ENCODE measurements around the gene KDM4B. TPM values are rescaled to one million over a fixed set of nuclear protein-coding genes. Genes with fewer than 3 reads are reported as not detected.

KDM4B gene
- total and polyA plus RNA-seq, 10 of the 15 experiments (the other 5 are each of a cell fraction or from before 2014, with no cell fraction given), result 0.47 to 49.6 (median 16.2) TPM

DNA sequence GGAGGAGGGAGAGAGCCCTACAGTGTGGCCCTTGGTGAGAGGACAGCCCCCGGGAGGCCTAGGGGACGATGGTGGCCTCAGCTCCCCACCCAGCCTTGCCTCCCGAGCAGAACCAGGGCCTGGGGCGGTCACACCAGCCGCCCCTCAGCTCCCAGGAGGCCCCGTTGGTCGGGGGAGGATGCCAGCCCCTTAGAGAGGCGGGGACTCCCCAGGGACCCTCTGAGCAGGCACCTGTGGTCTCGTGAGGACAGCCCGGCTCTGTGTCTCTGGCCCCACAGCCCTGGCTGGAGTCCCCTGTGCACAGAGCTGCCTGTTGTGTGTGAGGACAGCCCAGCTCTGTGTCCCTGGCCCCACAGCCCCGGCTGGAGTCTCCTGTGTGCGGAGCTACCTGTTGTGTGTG lies 158.8 kb downstream of the KDM4B start:
- in situ Hi-C loops (cut with MboI), result no loop called here
- H3K4me3 ChIP-seq, result no peak overlapping the region

More for the DNA sequence above, 158.8 kb downstream of the KDM4B start:
- DNase-seq (ENCODE audit: low read depth, low spot score) (no peak), FAIRE-seq (no peak), ATAC-seq (no peak)
- intact Hi-C loops (cut with micrococcal nuclease; ENCODE audit: unreplicated experiment), result no loop called here
- CTCF ChIA-PET, result interaction anchor here (0.9 to 1.5 kb wide), 2 partner anchors 75 to 80 kb away, joined by 3 read pairs; no protein-coding TSS in a partner anchor
- Histone ChIP-seq H2AFZ (ENCODE audit: control insufficient read depth, low read depth, low read length) (no peak overlapping the region), H3K9ac (ENCODE audit: control insufficient read depth, insufficient read depth, low read length) (no peak overlapping the region), H3K27me3 (replicated peaks in 1 of 2; ENCODE audit: control insufficient read depth in 2 of 2, insufficient read depth in 2 of 2, low read length in 1 of 2) (no peaks in the 10 kb centered on the region), H3K79me2 (ENCODE audit: control insufficient read depth, insufficient read depth, low read length) (peaks cover 24% of the 10 kb centered on the region), H3K4me2 (ENCODE audit: control insufficient read depth, insufficient read depth) (no peak overlapping the region), H3K36me3 (ENCODE audit: control insufficient read depth in 2 of 2, insufficient read depth in 2 of 2, low read length in 1 of 2) (peaks cover 1 to 4% of the 10 kb centered on the region in 2 experiments), H3K27ac (ENCODE audit: control insufficient read depth, insufficient read depth) (no peak overlapping the region; the same call in 1 of the 2 replicates), H3K9me3 (replicated peaks; ENCODE audit: control insufficient read depth, insufficient read depth, low read length) (no peaks in the 10 kb centered on the region), H4K20me1 (ENCODE audit: control insufficient read depth, insufficient read depth) (no peaks in the 10 kb centered on the region), H3K4me1 (ENCODE audit: control insufficient read depth, insufficient read depth, low read length) (peaks cover 58% of the 10 kb centered on the region)
- WGBS (ENCODE audit: insufficient coverage, insufficient replicate concordance, low lambda C conversion rate, missing lambda C conversion rate), result 31% methylated on average over 12 of the region's 12 CpGs
- no TSS peak for BruUV-seq (replicated peaks)
- RAD21 ChIA-PET (ENCODE audit: unreplicated experiment), result no interaction called here
- TF ChIP-seq MEF2A (IDR thresholded peaks at IDR 0.05; ENCODE audit: insufficient read depth, low read depth, low read length) (no peak), BHLHE40 (IDR thresholded peaks at IDR 0.05; ENCODE audit: borderline replicate concordance in 1 of 2, low read depth in 2 of 2, low read length in 1 of 2) (peak; percentile 46 to 68; a peak in 3 of 4 replicates), HDAC2 (IDR thresholded peaks at IDR 0.05) (no peak), JUNB (IDR thresholded peaks at IDR 0.05) (no peak), BMI1 (IDR thresholded peaks at IDR 0.05; ENCODE audit: borderline replicate concordance) (no peak), CREM (IDR thresholded peaks at IDR 0.05; ENCODE audit: low read depth) (no peak), RBBP5 (conservative IDR thresholded peaks at IDR 0.05) (no peak), CHD2 (IDR thresholded peaks at IDR 0.05; ENCODE audit: borderline replicate concordance, low read depth, low read length) (no peak), MEF2B (IDR thresholded peaks at IDR 0.05; ENCODE audit: partially characterized antibody, poor library complexity, severe bottlenecking) (peak; percentile 65), ASH2L (IDR thresholded peaks at IDR 0.05; ENCODE audit: borderline replicate concordance, low read depth) (no peak)
- TF ChIP-seq, protein P1, sequence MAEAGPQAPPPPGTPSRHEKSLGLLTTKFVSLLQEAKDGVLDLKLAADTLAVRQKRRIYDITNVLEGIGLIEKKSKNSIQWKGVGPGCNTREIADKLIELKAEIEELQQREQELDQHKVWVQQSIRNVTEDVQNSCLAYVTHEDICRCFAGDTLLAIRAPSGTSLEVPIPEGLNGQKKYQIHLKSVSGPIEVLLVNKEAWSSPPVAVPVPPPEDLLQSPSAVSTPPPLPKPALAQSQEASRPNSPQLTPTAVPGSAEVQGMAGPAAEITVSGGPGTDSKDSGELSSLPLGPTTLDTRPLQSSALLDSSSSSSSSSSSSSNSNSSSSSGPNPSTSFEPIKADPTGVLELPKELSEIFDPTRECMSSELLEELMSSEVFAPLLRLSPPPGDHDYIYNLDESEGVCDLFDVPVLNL (IDR thresholded peaks at IDR 0.05; ENCODE audit: low read depth, low read length), result no peak
- POLR2A ChIA-PET, result interaction anchor here (0.6 kb wide), 2 partner anchors 27 to 36 kb away, joined by 3 to 5 read pairs; no protein-coding TSS in a partner anchor
- SMC1A ChIA-PET (ENCODE audit: uncharacterized antibody, unreplicated experiment), result no interaction called here

All from GM12878 (cell line).